Bronchial epithelial cell (primary cell): Measurements from ENCODE around the gene AK1. TPM values are rescaled to one million over a fixed set of nuclear protein-coding genes. Genes with fewer than 3 reads are reported as not detected.

Experiments used
- DNase-seq: peaks from one replicate; pipeline ENCODE4 v3.0.0-alpha.2; 2010; ENCODE audit warnings: low read depth
- FAIRE-seq: peaks from 2 replicates; lab custom pipeline; 2011; peaks lifted over from hg19 to GRCh38; lab: Jason Lieb, UNC
- H3K27me3 ChIP-seq: 2 replicates; pipeline ENCODE4 v1.5.1; 2011; ENCODE audit warnings: low read length; ENCODE audit not compliant: control insufficient read depth, insufficient read depth
- H3K36me3 ChIP-seq: 2 replicates; pipeline ENCODE4 v1.5.1; 2011; ENCODE audit warnings: low read length; ENCODE audit not compliant: control insufficient read depth, insufficient read depth
- H3K4me3 ChIP-seq: 2 replicates; pipeline ENCODE4 v1.5.1; 2011; ENCODE audit warnings: mild to moderate bottlenecking, low read depth, low read length, control low read depth
- CTCF ChIP-seq: IDR thresholded peaks from 2 replicates; pipeline ENCODE4 v1.5.1; 2011; ENCODE audit warnings: mild to moderate bottlenecking, moderate library complexity, low read length, control low read depth, inconsistent platforms; ENCODE audit not compliant: insufficient read depth, severe bottlenecking
- total RNA-seq: library from RNA; depleted of rRNA; stranded (reverse); fragments of >200 nt; gene quantifications from 2 replicates; pipeline ENCODE4 v1.2.1, GENCODE V29; 2014

AK1 gene
- total RNA-seq, 1 donor from 2014 or later: 19.0 TPM

DNA sequence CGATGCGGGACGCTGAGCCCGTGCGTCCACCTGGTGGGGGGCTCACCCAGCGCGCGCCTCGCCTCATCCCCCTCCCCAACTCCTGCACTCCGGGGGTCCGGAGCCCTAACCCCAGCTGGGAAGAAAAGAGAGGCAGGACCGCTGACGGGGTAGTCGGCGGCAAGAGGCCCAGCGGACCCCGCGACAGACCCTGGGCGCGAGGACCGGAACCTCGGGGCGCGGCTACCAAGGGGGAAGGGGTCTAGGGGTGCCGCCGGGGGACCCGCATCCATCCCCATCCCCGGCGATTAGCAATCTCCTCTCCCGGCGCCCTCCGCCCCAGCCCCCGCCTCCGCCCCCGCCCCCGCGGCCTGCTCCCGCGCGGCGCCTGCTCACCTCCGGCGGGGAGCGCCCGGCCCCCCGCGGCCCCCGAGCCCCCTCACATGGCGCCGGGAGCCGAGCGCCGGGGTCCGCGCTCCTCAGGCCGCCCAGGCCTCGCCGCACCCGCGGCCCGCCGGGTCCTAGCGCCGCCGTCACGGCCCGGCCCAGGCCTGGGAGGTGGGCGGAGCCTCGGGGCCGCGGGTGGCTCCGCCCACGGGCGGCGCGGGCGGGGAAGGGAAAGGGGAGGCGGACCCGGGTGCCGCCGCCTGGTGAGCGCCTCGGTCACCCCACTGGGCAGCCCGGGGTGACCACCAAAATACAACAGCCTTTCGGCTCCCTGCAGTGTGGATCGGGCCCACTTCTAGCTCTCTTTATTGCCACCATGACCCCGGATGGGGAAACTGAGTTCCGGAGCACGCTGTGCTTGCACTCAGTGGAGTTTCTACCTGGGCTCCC is 21.9 kb upstream of the AK1 start, which contains the start of gene ST6GALNAC6:
Gene ST6GALNAC6, minus strand, starts transcription at position 476 of the 816 bp plus-strand sequence. CDS start 1,622 bp downstream, outside the sequence.
- TF ChIP-seq CTCF: peak; percentile 2
- FAIRE-seq (no peak), DNase-seq (no peak)
- peak within 1 kb of the TSS; percentile 90 for H3K4me3 ChIP-seq
- H3K27me3 ChIP-seq: no peaks in the 10 kb centered on the region
- H3K36me3 ChIP-seq: peaks cover 17% of the 10 kb centered on the region

- no peak for TF ChIP-seq CTCF
- H3K36me3 ChIP-seq: peaks cover 20% of the 10 kb centered on the region
- DNase-seq (peak; percentile 46), FAIRE-seq (no peak)
- peak overlapping the region; percentile 90 for H3K4me3 ChIP-seq
- H3K27me3 ChIP-seq: no peaks in the 10 kb centered on the region
Measured at GRCh38 chr9:127898433-127899127, 21.1 kb upstream of the AK1 start.

- no peak for DNase-seq
- Histone ChIP-seq H3K4me3 (no peak overlapping the region), H3K27me3 (no peaks in the 10 kb centered on the region), H3K36me3 (peaks cover 28% of the 10 kb centered on the region)
- FAIRE-seq: no peak
- no peak for TF ChIP-seq CTCF
Measured at GRCh38 chr9:127897193-127897692, 19.8 kb upstream of the AK1 start.

DNA sequence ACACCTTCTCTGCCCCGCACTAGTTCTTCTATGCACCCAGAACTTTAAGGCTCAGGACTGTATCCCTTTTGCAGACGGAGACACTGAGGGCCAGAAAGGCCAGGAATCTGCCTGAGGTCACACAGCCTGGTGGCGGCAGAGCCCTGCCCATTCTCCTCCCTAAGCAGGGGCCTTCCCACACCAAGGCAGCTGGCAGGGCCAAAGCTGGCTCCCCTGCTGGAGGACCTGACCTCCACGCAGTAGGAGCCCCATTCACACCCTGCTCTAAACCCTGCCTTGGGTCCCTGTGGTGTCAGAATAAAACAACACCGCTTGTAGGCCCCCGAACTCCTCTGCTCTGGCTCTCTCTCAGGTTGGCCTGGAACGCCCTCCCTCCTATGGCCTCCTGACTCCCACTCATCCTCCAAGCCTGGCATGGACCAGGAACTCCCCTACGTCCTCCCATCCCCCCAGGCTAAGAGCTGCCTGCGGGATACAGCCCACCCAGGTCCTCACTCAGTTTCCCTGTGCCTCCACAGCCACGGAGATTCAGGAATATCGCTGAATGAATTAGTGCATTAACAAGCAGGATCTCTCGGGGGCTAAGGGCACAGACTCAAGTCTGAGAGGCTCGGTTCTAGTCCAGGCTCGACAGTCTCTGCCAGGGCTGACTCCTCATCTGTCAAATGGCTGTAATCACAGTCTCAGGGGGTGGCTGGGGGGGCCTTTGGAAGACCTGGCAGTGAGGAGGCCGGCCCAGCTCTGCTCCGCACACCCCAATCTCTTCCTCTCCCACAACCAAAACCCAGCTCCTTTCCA is 19.1 kb upstream of the AK1 start:
- FAIRE-seq (no peak), DNase-seq (no peak)
- Histone ChIP-seq H3K27me3 (no peaks in the 10 kb centered on the region), H3K4me3 (no peak overlapping the region), H3K36me3 (peaks cover 28% of the 10 kb centered on the region)
- TF ChIP-seq CTCF: no peak

DNA sequence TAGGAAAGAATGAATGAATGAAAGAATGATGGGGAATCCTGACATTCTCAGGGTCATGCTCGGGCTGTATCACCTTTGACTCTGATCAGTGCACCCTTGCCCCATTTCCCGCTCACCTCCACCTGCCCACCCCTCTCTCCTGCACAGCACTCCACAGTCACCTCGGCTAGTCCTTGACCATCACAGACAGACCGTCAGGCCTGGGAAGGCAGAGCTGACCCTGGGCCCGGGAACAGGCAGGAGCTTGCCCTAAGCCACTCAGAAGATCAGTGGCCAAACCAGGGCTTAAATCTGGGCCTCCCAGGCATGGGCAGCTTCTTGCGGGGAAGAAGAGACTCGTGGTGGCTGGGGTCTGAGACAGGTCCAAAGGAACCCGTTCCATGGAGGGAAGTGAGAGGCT is 18.3 kb upstream of the AK1 start:
- Histone ChIP-seq H3K27me3 (no peaks in the 10 kb centered on the region), H3K36me3 (peaks cover 30% of the 10 kb centered on the region), H3K4me3 (no peak overlapping the region)
- no peak for DNase-seq
- no peak for FAIRE-seq
- no peak for TF ChIP-seq CTCF
